HCT116 (cell line): ENCODE measurements around the gene TSPOAP1. TPM values are rescaled to one million over a fixed set of nuclear protein-coding genes. Genes with fewer than 3 reads are reported as not detected.

Experiments
- ATAC-seq: fragments of 200-7000 bp; cut with Tn5 transposase; 2 replicates; pipeline ENCODE4 v1.9.1; 2020; ENCODE audit warnings: mild to moderate bottlenecking, moderate library complexity
- BruUV-seq: library from RNA; stranded (reverse); fragments of 400-500 nt; replicated peaks from 2 replicates; lab custom pipeline; 2021; lab: Mats Ljungman, UMichigan
- CTCF ChIA-PET: fragments of 300-600 bp; sonication (Branson Sonifier 250); formaldehyde crosslinking; loops from one replicate; lab custom pipeline; 2021; ENCODE audit warnings: antibody characterized with exemption; lab: Charles Lee
- POLR2A ChIA-PET: fragments of 300-600, 350-600 bp; sonication (Branson Sonifier 250); formaldehyde crosslinking; loops from one replicate; lab custom pipeline; 2021; ENCODE audit warnings: antibody characterized with exemption; lab: Charles Lee
- RAD21 ChIA-PET, 2 experiments: fragments of 300-600 bp; sonication (Branson Sonifier 250); formaldehyde crosslinking; loops; one replicate each; lab custom pipeline; 2023; ENCODE audit warnings: low total read pairs in 2 of 2; ENCODE audit not compliant: uncharacterized antibody in 2 of 2, unreplicated experiment in 2 of 2, low non-redundant PET in 1 of 2; lab: Charles Lee
- DNase-seq: peaks from one replicate; pipeline ENCODE4 v3.0.0-alpha.2; 2010; ENCODE audit warnings: low read depth, low spot score
- H2AFZ ChIP-seq: fragments of 200-600 bp; shearing (Covaris generic), sonication (generic); 2 replicates; pipeline ENCODE4 v1.6.1; 2017; ENCODE audit warnings: low read depth, mixed run types, mixed read lengths, antibody characterized with exemption, low read length; ENCODE audit not compliant: poor library complexity, severe bottlenecking
- H3K27ac ChIP-seq: 2 replicates; pipeline ENCODE4 v1.5.1; 2012; ENCODE audit warnings: low read depth, low read length
- H3K27me3 ChIP-seq: fragments of 200-600 bp; sonication (generic); 2 replicates; pipeline ENCODE4 v1.6.1; 2016; ENCODE audit warnings: mixed run types, low read length, mixed read lengths; ENCODE audit not compliant: insufficient read depth
- H3K36me3 ChIP-seq, 2 experiments: fragments of 200-500 bp in 1 of 2; fragments of 200-600 bp in 1 of 2; sonication (Bioruptor generic) in 1 of 2; sonication (generic) in 1 of 2; 2 replicates each; pipeline versions ENCODE4 v1.5.1 to v1.6.1; 2014 to 2016; ENCODE audit warnings: low read length in 2 of 2, inconsistent platforms in 1 of 2, mixed read lengths in 1 of 2, mixed run types in 1 of 2; ENCODE audit not compliant: insufficient read depth in 2 of 2, control insufficient read depth in 1 of 2
- H3K4me1 ChIP-seq, 2 experiments: fragments of 200-600 bp in 1 of 2; sonication (generic) in 1 of 2; 2 replicates each; pipeline versions ENCODE4 v1.5.1 to v1.6.1; 2012 to 2017; ENCODE audit warnings: low read length in 2 of 2, inconsistent platforms in 1 of 2, mild to moderate bottlenecking in 1 of 2, mixed read lengths in 1 of 2, mixed run types in 1 of 2, moderate library complexity in 1 of 2; ENCODE audit not compliant: insufficient read depth in 2 of 2, control insufficient read depth in 1 of 2
- H3K4me2 ChIP-seq: fragments of 200-600 bp; sonication (generic); 2 replicates; pipeline ENCODE4 v1.6.1; 2017; ENCODE audit warnings: mixed run types, low read length, mixed read lengths
- H3K4me3 ChIP-seq, 2 experiments: fragments of 200-600 bp in 1 of 2; sonication (generic) in 1 of 2; replicated peaks in 1 of 2; 2 replicates each; pipeline ENCODE4 v1.5.1; 2011 to 2016; ENCODE audit warnings: low read length in 2 of 2, control low read depth in 1 of 2, low read depth in 1 of 2, mild to moderate bottlenecking in 1 of 2, mixed read lengths in 1 of 2, mixed run types in 1 of 2
- H3K79me2 ChIP-seq: fragments of 200-600 bp; sonication (generic); 2 replicates; pipeline ENCODE4 v1.6.1; 2017; ENCODE audit warnings: mild to moderate bottlenecking, mixed run types, low read length, moderate library complexity, mixed read lengths; ENCODE audit not compliant: insufficient read depth
- H3K9ac ChIP-seq: fragments of 200-600 bp; sonication (generic); 2 replicates; pipeline ENCODE4 v1.6.1; 2016; ENCODE audit warnings: low read length, mixed read lengths
- H3K9me2 ChIP-seq: fragments of 200-600 bp; sonication (generic), shearing (Covaris generic); 2 replicates; pipeline ENCODE4 v1.6.1; 2017; ENCODE audit warnings: mixed run types, mild to moderate bottlenecking, moderate library complexity; ENCODE audit not compliant: insufficient read depth
- H3K9me3 ChIP-seq, 2 experiments: fragments of 200-500 bp in 1 of 2; fragments of 200-600 bp in 1 of 2; sonication (Bioruptor generic) in 1 of 2; sonication (generic) in 1 of 2; 2 replicates each; pipeline ENCODE4 v1.6.1; 2014 to 2017; ENCODE audit warnings: low read length in 2 of 2, mixed read lengths in 2 of 2, inconsistent platforms in 1 of 2, low read depth in 1 of 2, mild to moderate bottlenecking in 1 of 2, mixed run types in 1 of 2, moderate library complexity in 1 of 2; ENCODE audit not compliant: control insufficient read depth in 1 of 2, insufficient read depth in 1 of 2
- H4K20me1 ChIP-seq: fragments of 200-600 bp; sonication (generic), shearing (Covaris generic); 2 replicates; pipeline ENCODE4 v1.6.1; 2017; ENCODE audit warnings: mixed run types, mild to moderate bottlenecking, moderate library complexity; ENCODE audit not compliant: insufficient read depth
- ATF3 ChIP-seq: IDR thresholded peaks from 2 replicates; pipeline ENCODE4 v1.6.1; 2012
- CEBPB ChIP-seq: IDR thresholded peaks from 2 replicates; pipeline ENCODE4 v1.6.1; 2012; ENCODE audit warnings: low read depth
- CTCF ChIP-seq, 3 experiments: fragments of 200-600 bp in 1 of 3; sonication (generic) in 1 of 3; IDR thresholded peaks in 2 of 3; conservative IDR thresholded peaks in 1 of 3; 2 replicates each; pipeline ENCODE4 v1.5.1; 2012 to 2017; ENCODE audit warnings: low read depth in 2 of 3, low read length in 2 of 3, antibody characterized with exemption in 1 of 3, borderline replicate concordance in 1 of 3, control low read depth in 1 of 3, mild to moderate bottlenecking in 1 of 3, mixed read lengths in 1 of 3, mixed run types in 1 of 3, moderate library complexity in 1 of 3; ENCODE audit not compliant: insufficient read depth in 1 of 3
- EGR1 ChIP-seq: IDR thresholded peaks from 2 replicates; pipeline ENCODE4 v1.6.1; 2012; ENCODE audit warnings: low read depth
- ELF1 ChIP-seq: IDR thresholded peaks from 2 replicates; pipeline ENCODE4 v1.6.1; 2012; ENCODE audit warnings: low read depth, borderline replicate concordance
- EZH2 ChIP-seq: fragments of 200-600 bp; sonication (generic); IDR thresholded peaks from 2 replicates; pipeline ENCODE4 v1.6.1; 2017; ENCODE audit warnings: antibody characterized with exemption, mixed run types
- EZH2phosphoT487 ChIP-seq: fragments of 200-600 bp; IDR thresholded peaks from 2 replicates; pipeline ENCODE4 v1.6.1; 2018; ENCODE audit warnings: antibody characterized with exemption, borderline replicate concordance
- FOSL1 ChIP-seq: IDR thresholded peaks from 2 replicates; pipeline ENCODE4 v1.6.1; 2012; ENCODE audit warnings: low read depth
- JUND ChIP-seq: IDR thresholded peaks from 2 replicates; pipeline ENCODE4 v1.6.1; 2012
- POLR2A ChIP-seq: IDR thresholded peaks from 2 replicates; pipeline ENCODE4 v1.7.0; 2011; ENCODE audit warnings: borderline replicate concordance; ENCODE audit not compliant: insufficient read depth, insufficient read length; ENCODE audit errors: extremely low read depth
- POLR2AphosphoS5 ChIP-seq: IDR thresholded peaks from 2 replicates; pipeline ENCODE4 v1.6.1; 2011; ENCODE audit warnings: mild to moderate bottlenecking, low read depth, low read length, moderate library complexity
- REST ChIP-seq: IDR thresholded peaks from 2 replicates; pipeline ENCODE4 v1.6.1; 2012; ENCODE audit warnings: low read depth
- SIN3A ChIP-seq: IDR thresholded peaks from 2 replicates; pipeline ENCODE4 v1.6.1; 2012; ENCODE audit warnings: low read depth
- SP1 ChIP-seq: IDR thresholded peaks from 2 replicates; pipeline ENCODE4 v1.6.1; 2012; ENCODE audit warnings: low read depth
- SRF ChIP-seq: IDR thresholded peaks from 2 replicates; pipeline ENCODE4 v1.6.1; 2012; ENCODE audit warnings: low read depth
- TCF7L2 ChIP-seq: IDR thresholded peaks from 2 replicates; pipeline ENCODE4 v1.7.0; 2011; ENCODE audit warnings: borderline replicate concordance, inconsistent platforms; ENCODE audit not compliant: insufficient read depth, insufficient read length; ENCODE audit errors: extremely low read depth
- ZBTB33 ChIP-seq: IDR thresholded peaks from 2 replicates; pipeline ENCODE4 v1.6.1; 2011; ENCODE audit warnings: mild to moderate bottlenecking, low read length, moderate library complexity; ENCODE audit not compliant: insufficient replicate concordance; ENCODE audit errors: extremely low read depth
- ZNF274 ChIP-seq: fragments of 200-500 bp; sonication (Bioruptor generic); IDR thresholded peaks from 2 replicates; pipeline ENCODE4 v1.6.1; 2014; ENCODE audit warnings: mild to moderate bottlenecking, low read depth, low read length, inconsistent platforms
- intact Hi-C: fragments of 100-400 bp; cut with micrococcal nuclease; formaldehyde crosslinking; loops from 2 replicates; pipeline ENCODE4 v1.10.0; 2022
- total RNA-seq: library from RNA; stranded (reverse); gene quantifications from one replicate; pipeline ENCODE4 v1.2.1, GENCODE V29; 2021; ENCODE audit not compliant: unreplicated experiment

TSPOAP1 gene
- total RNA-seq, 1 experiment from 2014 or later: 0.27 TPM

- ChIA-PET RAD21 (interaction anchor here in 1 of 2 experiments (0.6 kb wide), 1 partner anchor 19 kb away, joined by 3 read pairs; no protein-coding TSS in a partner anchor), CTCF (interaction anchor here (1.3 kb wide), 1 partner anchor 11 kb away, joined by 3 read pairs; no protein-coding TSS in a partner anchor), POLR2A (interaction anchor here (0.7 to 2.4 kb wide), 3 partner anchors 9 to 53 kb away, joined by 3 to 5 read pairs (median 5); partner anchors contain the start of gene SUPT4H1)
- H3K9me3 ChIP-seq: no peaks in the 10 kb centered on the region
- H3K9ac ChIP-seq: no peak overlapping the region
- no peak for ATAC-seq
- H3K36me3 ChIP-seq: peaks cover 11 to 36% of the 10 kb centered on the region in 2 experiments; a peak in 3 of 4 replicates
- H4K20me1 ChIP-seq: no peaks in the 10 kb centered on the region
- H3K79me2 ChIP-seq: peaks cover 69% of the 10 kb centered on the region
- H3K4me1 ChIP-seq: peaks cover 21 to 26% of the 10 kb centered on the region in 2 experiments
- no peaks in the 10 kb centered on the region for H3K9me2 ChIP-seq
- TSS peak; percentile 26 for BruUV-seq
- intact Hi-C loops: no loop called here
- no peak overlapping the region for H3K27ac ChIP-seq
- H3K4me3 ChIP-seq: no peak overlapping the region
- H3K4me2 ChIP-seq: no peak overlapping the region
- H3K27me3 ChIP-seq: no peaks in the 10 kb centered on the region
- H2AFZ ChIP-seq: no peak overlapping the region
- TF ChIP-seq SRF: no peak
- no peak for TF ChIP-seq REST
- no peak for TF ChIP-seq CEBPB
- TF ChIP-seq FOSL1: no peak
- no peak for TF ChIP-seq TCF7L2
- TF ChIP-seq SIN3A: no peak
- no peak for TF ChIP-seq ATF3
- TF ChIP-seq EZH2phosphoT487: no peak
- TF ChIP-seq JUND: no peak
- no peak for TF ChIP-seq EZH2
- no peak for TF ChIP-seq CTCF (IDR thresholded peaks at IDR 0.05 in 2 of 3, conservative IDR thresholded peaks at IDR 0.05 in 1 of 3; ENCODE audit: borderline replicate concordance in 1 of 3, insufficient read depth in 1 of 3, low read depth in 2 of 3, low read length in 2 of 3)
- no peak for TF ChIP-seq SP1
- no peak for TF ChIP-seq ELF1
- TF ChIP-seq ZBTB33: no peak
- no peak for TF ChIP-seq POLR2A
- no peak for TF ChIP-seq EGR1
- no peak for TF ChIP-seq POLR2AphosphoS5
- TF ChIP-seq ZNF274: no peak
- TF ChIP-seq, all 23 proteins: peak for 0
- no peak for DNase-seq
These were observed 40.8 kb upstream of the TSPOAP1 start for GRCh38 chr17:58369214-58370031.
